HepG2 (cell line): ENCODE data around the gene ACACB. TPM values are rescaled to one million over a fixed set of nuclear protein-coding genes. Genes with fewer than 3 reads are reported as not detected.

Experiments used
- ATAC-seq: fragments of 200-7000 bp; cut with Tn5 transposase; 3 replicates; pipeline ENCODE4 v1.9.1; 2020; ENCODE audit warnings: mild to moderate bottlenecking, moderate library complexity
- BruUV-seq: library from RNA; stranded (reverse); fragments of 400-500 nt; replicated peaks from 2 replicates; lab custom pipeline; 2021; lab: Mats Ljungman, UMichigan
- CTCF ChIA-PET: fragments of 300-600 bp; formaldehyde crosslinking; extraction: SDS; loops from one replicate; lab custom pipeline; 2021; ENCODE audit warnings: low total read pairs, inconsistent platforms, low intra/inter-chr PET ratio; lab: Yijun Ruan, JAX
- POLR2A ChIA-PET: fragments of 350-600 bp; sonication (Branson Sonifier 250); formaldehyde crosslinking; loops from one replicate; lab custom pipeline; 2020; ENCODE audit warnings: antibody characterized with exemption, inconsistent platforms; lab: Yijun Ruan, JAX
- DNase-seq: peaks from one replicate; pipeline ENCODE4 v3.0.0-alpha.2; 2015; ENCODE audit warnings: low spot score
- FAIRE-seq: peaks from 3 replicates; lab custom pipeline; 2011; peaks lifted over from hg19 to GRCh38; lab: Jason Lieb, UNC
- H2AFZ ChIP-seq: one replicate; pipeline ENCODE4 v1.6.1; 2011; ENCODE audit warnings: low read length, inconsistent platforms
- H3K27ac ChIP-seq: fragments of 300-600 bp; 3 replicates; pipeline ENCODE4 v1.8.0; 2011; ENCODE audit warnings: mixed run types, mild to moderate bottlenecking, mixed read lengths, low read length, inconsistent platforms; ENCODE audit not compliant: insufficient read depth; ENCODE audit errors: extremely low read length
- H3K27me3 ChIP-seq, 2 experiments: fragments of 200-600 bp in 1 of 2; 2 replicates in 1 of 2; 3 replicates in 1 of 2; pipeline versions ENCODE4 v1.6.0 to v1.8.0; 2011; ENCODE audit warnings: low read length in 2 of 2, mild to moderate bottlenecking in 2 of 2, moderate library complexity in 2 of 2, inconsistent platforms in 1 of 2; ENCODE audit not compliant: insufficient read depth in 2 of 2, control insufficient read depth in 1 of 2
- H3K36me3 ChIP-seq, 2 experiments: fragments of 200-600 bp in 1 of 2; replicated peaks in 1 of 2; 2 replicates in 1 of 2; 3 replicates in 1 of 2; pipeline versions ENCODE4 v1.5.1 to v1.8.0; 2011; ENCODE audit warnings: low read length in 2 of 2, inconsistent platforms in 1 of 2; ENCODE audit not compliant: insufficient read depth in 2 of 2, control insufficient read depth in 1 of 2
- H3K4me1 ChIP-seq: 2 replicates; pipeline ENCODE4 v1.5.1; 2012; ENCODE audit warnings: low read length, inconsistent platforms; ENCODE audit not compliant: insufficient read depth
- H3K4me2 ChIP-seq: 2 replicates; pipeline ENCODE4 v1.6.0; 2011; ENCODE audit warnings: low read depth, low read length, inconsistent platforms
- H3K4me3 ChIP-seq, 3 experiments: fragments of 200-600 bp in 1 of 3; sonication (generic), shearing (Covaris generic) in 1 of 3; replicated peaks in 1 of 3; 2 replicates each; pipeline ENCODE4 v1.5.1; 2011 to 2016; ENCODE audit warnings: low read length in 3 of 3, inconsistent platforms in 2 of 3, low read depth in 2 of 3, mild to moderate bottlenecking in 2 of 3, control low read depth in 1 of 3, mixed read lengths in 1 of 3; ENCODE audit not compliant: insufficient read depth in 1 of 3
- H3K79me2 ChIP-seq: one replicate; pipeline ENCODE4 v1.6.1; 2011; ENCODE audit warnings: low read length, inconsistent platforms; ENCODE audit not compliant: insufficient read depth
- H3K9ac ChIP-seq: 2 replicates; pipeline ENCODE4 v1.6.0; 2011; ENCODE audit warnings: mild to moderate bottlenecking, low read depth, low read length, inconsistent platforms; ENCODE audit not compliant: insufficient read depth
- H3K9me3 ChIP-seq: 2 replicates; pipeline ENCODE4 v1.5.1; 2012; ENCODE audit warnings: mild to moderate bottlenecking, low read length
- H4K20me1 ChIP-seq: 2 replicates; pipeline ENCODE4 v1.6.0; 2011; ENCODE audit warnings: inconsistent platforms, mild to moderate bottlenecking, low read length, moderate library complexity; ENCODE audit not compliant: insufficient read depth
- BHLHE40 ChIP-seq: IDR thresholded peaks from 2 replicates; pipeline ENCODE4 v1.6.1; 2011; ENCODE audit warnings: low read length, improper control_type of control experiment
- EHMT2 ChIP-seq: fragments of 200-600 bp; sonication (generic); IDR thresholded peaks from 2 replicates; pipeline ENCODE4 v1.7.0; 2017; ENCODE audit warnings: antibody characterized with exemption, low read depth, low read length, borderline replicate concordance
- FOSL2 ChIP-seq: sonication (generic); formaldehyde crosslinking; IDR thresholded peaks from 2 replicates; pipeline ENCODE4 v1.4.0; 2020; ENCODE audit warnings: missing genetic modification reagents
- FOXP1 ChIP-seq, 2 experiments: fragments of 450-650 bp in 1 of 2; IDR thresholded peaks; 2 replicates each; pipeline ENCODE4 v1.6.1; 2017 to 2018; ENCODE audit warnings: antibody characterized with exemption in 1 of 2
- FOXP4 ChIP-seq: sonication (generic); formaldehyde crosslinking; IDR thresholded peaks from 2 replicates; pipeline ENCODE4 v1.4.0; 2020; ENCODE audit warnings: missing genetic modification reagents
- HDAC1 ChIP-seq: sonication (generic); formaldehyde crosslinking; IDR thresholded peaks from 2 replicates; pipeline ENCODE4 v1.5.1; 2020; ENCODE audit warnings: mild to moderate bottlenecking, missing genetic modification reagents
- PRPF4 ChIP-seq: fragments of 200-400 bp; formaldehyde crosslinking; IDR thresholded peaks from 2 replicates; pipeline ENCODE4 v1.6.1; 2016; ENCODE audit warnings: low read length, low read depth; ENCODE audit not compliant: poor library complexity, severe bottlenecking
- ZNF512 ChIP-seq: sonication (generic); formaldehyde crosslinking; IDR thresholded peaks from 2 replicates; pipeline ENCODE4 v1.4.0; 2020; ENCODE audit warnings: mild to moderate bottlenecking, missing genetic modification reagents
- WGBS: methylation state at CpG from one replicate; pipeline ENCODE4 v1.1.6; 2017; ENCODE audit warnings: low lambda C conversion rate; 5-methylcytosine and 5-hydroxymethylcytosine counted together
- in situ Hi-C: cut with HindIII; loops from 2 replicates; pipeline ENCODE4 v1.10.0; 2017; ENCODE audit warnings: low pct_unique_long_range_greater_than_20kb; ENCODE audit not compliant: extremely low pct_ligation_motif_present
- intact Hi-C: fragments of 100-400 bp; cut with micrococcal nuclease; formaldehyde crosslinking; loops from one replicate; pipeline ENCODE4 v1.10.0; 2022; ENCODE audit not compliant: unreplicated experiment
- polyA plus RNA-seq, 8 experiments: library from polyadenylated mRNA; depleted of rRNA in 3 of 8; stranded (reverse) in 7 of 8; unstranded in 1 of 8; fragments of >200 nt; fragmentation: Illumina TruSeq in 4 of 8; extraction: Trizol in 4 of 8; gene quantifications; 2 replicates each; pipeline versions ENCODE4 v1.2.1 to v1.2.3, GENCODE V29; 2011 to 2016; ENCODE audit warnings: low read depth in 4 of 8, missing spikeins in 1 of 8, mixed read lengths in 1 of 8; ENCODE audit not compliant: insufficient read depth in 1 of 8
- total RNA-seq, 5 experiments: library from RNA; depleted of rRNA; stranded (reverse); fragments of >200 nt; fragmentation: Illumina TruSeq; extraction: Trizol; gene quantifications; 2 replicates each; pipeline ENCODE4 v1.2.3, GENCODE V29; 2016; ENCODE audit warnings: low read depth in 1 of 5

ACACB gene
- total and polyA plus RNA-seq, 2 of the 13 experiments (the other 11 are each of a cell fraction or from before 2014, with no cell fraction given), result 6.2 to 8.6 TPM

GRCh38 chr12:109304485-109304884 lies 188.1 kb downstream of the ACACB start (continued):
- TF ChIP-seq PRPF4, result no peak
- no peak for TF ChIP-seq ZNF512 (CRISPR knock-in tag)
- TF ChIP-seq HDAC1, result no peak

GRCh38 chr12:109305547-109305946 lies 189.2 kb downstream of the ACACB start:
- no peak overlapping the region for H2AFZ ChIP-seq
- no peak; the same call in 1 of the 2 replicates for TF ChIP-seq FOXP1 (IDR thresholded peaks at IDR 0.05)
- TF ChIP-seq FOXP1 (CRISPR knock-in tag; IDR thresholded peaks at IDR 0.05), result peak; percentile 38; the same call in 1 of the 2 replicates
- TF ChIP-seq EHMT2, result no peak
- peak; percentile 77 for TF ChIP-seq FOSL2 (CRISPR knock-in tag)
- TF ChIP-seq FOXP4 (CRISPR knock-in tag), result 0 out of 2 replicates have a peak, but pooled peaks have one; percentile 36
- 0 out of 2 replicates have a peak, but pooled peaks have one; percentile 8 for TF ChIP-seq BHLHE40
- no peak overlapping the region for H3K9ac ChIP-seq
- intact Hi-C loops (no loop called here), in situ Hi-C loops (no loop called here)
- no peak overlapping the region for H3K4me3 ChIP-seq
- no TSS peak for BruUV-seq
- peaks cover 34% of the 10 kb centered on the region for H3K4me1 ChIP-seq
- no peak overlapping the region for H3K4me2 ChIP-seq
- POLR2A ChIA-PET, result no interaction called here
- no peaks in the 10 kb centered on the region for H3K9me3 ChIP-seq
- peaks cover 3 to 40% of the 10 kb centered on the region in 2 experiments for H3K27me3 ChIP-seq
- no peak for DNase-seq
- H4K20me1 ChIP-seq, result no peaks in the 10 kb centered on the region
- no peak for FAIRE-seq
- CTCF ChIA-PET, result no interaction called here
- H3K27ac ChIP-seq, result no peak overlapping the region
- H3K36me3 ChIP-seq, result no peaks in the 10 kb centered on the region
- ATAC-seq, result no peak
- WGBS, result 11% methylated on average over 6 of the region's 6 CpGs
- H3K79me2 ChIP-seq, result no peaks in the 10 kb centered on the region
